Vagina (tissue), 2 donors: Measurements from ENCODE around the gene TMEM44. TPM values are rescaled to one million over a fixed set of nuclear protein-coding genes. Genes with fewer than 3 reads are reported as not detected.

Source experiments
- DNase-seq, 2 donors: peaks; one replicate each; pipeline ENCODE4 v3.0.0-alpha.2; 2017; ENCODE audit errors: extremely low spot score in 2 of 2
- H3K27ac ChIP-seq: fragments of 200-600 bp; sonication (generic); one replicate; pipeline ENCODE4 v1.5.1; 2019
- H3K27me3 ChIP-seq: fragments of 200-600 bp; sonication (generic); one replicate; pipeline ENCODE4 v1.5.1; 2019
- H3K36me3 ChIP-seq, 2 donors: fragments of 200-600 bp; sonication (generic); one replicate each; pipeline ENCODE4 v1.5.1; 2017 to 2019
- H3K4me1 ChIP-seq: fragments of 200-600 bp; sonication (generic); one replicate; pipeline ENCODE4 v1.5.1; 2019
- H3K4me3 ChIP-seq, 2 donors: fragments of 200-600 bp; sonication (generic); 1 replicate in 1 of 2; 2 replicates in 1 of 2; pipeline ENCODE4 v1.5.1; 2016 to 2019
- H3K9me3 ChIP-seq: fragments of 200-600 bp; sonication (generic); one replicate; pipeline ENCODE4 v1.5.1; 2019
- CTCF ChIP-seq, 3 experiments: fragments of 450-650 bp in 2 of 3; fragments of 200-600 bp in 1 of 3; sonication (generic) in 1 of 3; IDR thresholded peaks; one replicate each; pipeline ENCODE4 v1.5.1; 2017 to 2019; ENCODE audit warnings: antibody characterized with exemption in 3 of 3, mild to moderate bottlenecking in 2 of 3, moderate library complexity in 2 of 3
- POLR2A ChIP-seq, 2 donors: fragments of 450-650 bp; IDR thresholded peaks; one replicate each; pipeline ENCODE4 v1.6.1; 2017; ENCODE audit warnings: antibody characterized with exemption in 2 of 2, mild to moderate bottlenecking in 2 of 2, moderate library complexity in 2 of 2
- POLR2AphosphoS5 ChIP-seq, 2 donors: sonication (generic); formaldehyde crosslinking; IDR thresholded peaks; one replicate each; pipeline ENCODE4 v1.9.0; 2017; ENCODE audit warnings: antibody characterized with exemption in 2 of 2, mild to moderate bottlenecking in 2 of 2, low read depth in 1 of 2; ENCODE audit not compliant: insufficient read depth in 1 of 2
- intact Hi-C: fragments of 100-400 bp; cut with DNase I; formaldehyde crosslinking; loops from one replicate; pipeline ENCODE4 v1.15.1; 2023
- total RNA-seq: library from RNA; depleted of rRNA; stranded (reverse); fragments of >200 nt; gene quantifications from one replicate; pipeline ENCODE4 v1.2.3, GENCODE V29; 2016

TMEM44 gene
- total RNA-seq, 1 donor from 2014 or later = 11.0 TPM

GRCh38 chr3:194671900-194672808 lies 38.9 kb upstream of the TMEM44 start, which contains the start of gene LSG1:
LSG1 (minus strand) TSS chr3:194672191; CDS start chr3:194672162, 29 bp downstream.
- peaks cover 0 to 17% of the 10 kb centered on the region in 2 donors for H3K36me3 ChIP-seq
- intact Hi-C loops = loop anchor here (10.0 kb wide), 1 partner anchor 853 kb away; no protein-coding TSS in a partner anchor
- H3K4me3 ChIP-seq = peak within 1 kb of the TSS; percentile 70 to 77
- peak within 1 kb of the TSS; percentile 76 for H3K27ac ChIP-seq
- peaks cover 20% of the 10 kb centered on the region for H3K4me1 ChIP-seq
- no peaks in the 10 kb centered on the region for H3K27me3 ChIP-seq
- TF ChIP-seq CTCF (IDR thresholded peaks at IDR 0.05) (peak in 1 of 3 experiments; percentile 18), POLR2AphosphoS5 (IDR thresholded peaks at IDR 0.05; ENCODE audit: insufficient read depth in 1 of 2, low read depth in 1 of 2) (peak; percentile 86 to 99), POLR2A (IDR thresholded peaks at IDR 0.05) (no peak)
- H3K9me3 ChIP-seq = no peaks in the 10 kb centered on the region
- DNase-seq = peak in 1 of 2 donors; percentile 92

- no peak for DNase-seq
- no peak for TF ChIP-seq POLR2AphosphoS5 (IDR thresholded peaks at IDR 0.05; ENCODE audit: insufficient read depth in 1 of 2, low read depth in 1 of 2)
- Histone ChIP-seq H3K4me1 (peaks cover 20% of the 10 kb centered on the region), H3K27me3 (no peaks in the 10 kb centered on the region), H3K36me3 (peaks cover 0 to 17% of the 10 kb centered on the region in 2 donors), H3K4me3 (peak overlapping the region; percentile 70 to 77), H3K27ac (peak overlapping the region; percentile 76), H3K9me3 (no peaks in the 10 kb centered on the region)
- intact Hi-C loops = loop anchor here (10.0 kb wide), 1 partner anchor 853 kb away; no protein-coding TSS in a partner anchor
These were observed 38.3 kb upstream of the TMEM44 start for GRCh38 chr3:194671511-194671899.

DNA sequence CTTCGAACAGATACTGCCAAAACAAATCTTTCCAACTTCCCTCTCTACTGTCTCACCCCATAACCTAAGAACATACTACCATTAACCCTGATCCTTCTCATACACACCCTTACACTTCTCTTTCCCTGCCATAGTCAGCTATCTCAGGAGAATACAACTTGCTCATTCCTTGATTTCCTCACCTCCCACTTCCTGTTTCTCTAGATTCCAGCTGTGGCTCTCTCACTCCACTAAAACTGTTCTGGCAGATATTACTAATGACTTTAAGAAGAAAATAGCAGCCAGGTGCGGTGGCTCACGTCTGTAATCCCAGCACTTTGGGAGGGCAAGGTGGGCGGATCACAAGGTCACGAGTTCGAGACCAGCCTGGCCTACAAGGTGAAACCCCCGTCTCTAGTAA lies 34.1 kb upstream of the TMEM44 start:
- H3K36me3 ChIP-seq = peaks cover 0 to 48% of the 10 kb centered on the region in 2 donors
- no peaks in the 10 kb centered on the region for H3K27me3 ChIP-seq
- no peak overlapping the region for H3K4me3 ChIP-seq
- intact Hi-C loops = no loop called here
- TF ChIP-seq CTCF (IDR thresholded peaks at IDR 0.05) (no peak), POLR2AphosphoS5 (IDR thresholded peaks at IDR 0.05; ENCODE audit: insufficient read depth in 1 of 2, low read depth in 1 of 2) (no peak), POLR2A (IDR thresholded peaks at IDR 0.05) (no peak)
- peaks cover 20% of the 10 kb centered on the region for H3K4me1 ChIP-seq
- no peak for DNase-seq
- no peak overlapping the region for H3K27ac ChIP-seq
- no peaks in the 10 kb centered on the region for H3K9me3 ChIP-seq

- no peak overlapping the region for H3K27ac ChIP-seq
- H3K9me3 ChIP-seq = no peaks in the 10 kb centered on the region
- no peaks in the 10 kb centered on the region for H3K27me3 ChIP-seq
- H3K4me3 ChIP-seq = no peak overlapping the region
- TF ChIP-seq POLR2AphosphoS5 (IDR thresholded peaks at IDR 0.05; ENCODE audit: insufficient read depth in 1 of 2, low read depth in 1 of 2) (no peak), CTCF (IDR thresholded peaks at IDR 0.05) (no peak), POLR2A (IDR thresholded peaks at IDR 0.05) (no peak)
- peaks cover 0 to 73% of the 10 kb centered on the region in 2 donors for H3K36me3 ChIP-seq
- peaks cover under 1% of the 10 kb centered on the region for H3K4me1 ChIP-seq
- no peak for DNase-seq
- intact Hi-C loops = no loop called here
These were observed 31.6 kb upstream of the TMEM44 start for GRCh38 chr3:194664857-194665256.

GRCh38 chr3:194661946-194662345 lies 28.7 kb upstream of the TMEM44 start:
- no peak for DNase-seq
- Histone ChIP-seq H3K4me1 (no peaks in the 10 kb centered on the region), H3K27me3 (no peaks in the 10 kb centered on the region), H3K27ac (no peak overlapping the region), H3K9me3 (no peaks in the 10 kb centered on the region), H3K4me3 (no peak overlapping the region), H3K36me3 (peaks cover 0 to 83% of the 10 kb centered on the region in 2 donors)
- TF ChIP-seq POLR2AphosphoS5 (IDR thresholded peaks at IDR 0.05; ENCODE audit: insufficient read depth in 1 of 2, low read depth in 1 of 2) (no peak), POLR2A (IDR thresholded peaks at IDR 0.05) (no peak), CTCF (IDR thresholded peaks at IDR 0.05) (no peak)
- intact Hi-C loops = no loop called here
